ENCODE results near the gene USO1. TPM values are rescaled to one million over a fixed set of nuclear protein-coding genes. Genes with fewer than 3 reads are reported as not detected.
"Not testable (repeated sequence)": the region's sequence is repeated elsewhere in the genome, so short reads cannot be mapped to it uniquely, and the experiment has no call there.

Gene USO1
- total RNA-seq, 3 donors from 2014 or later: 44.3 to 65.8 (median 55.9) TPM

DNA sequence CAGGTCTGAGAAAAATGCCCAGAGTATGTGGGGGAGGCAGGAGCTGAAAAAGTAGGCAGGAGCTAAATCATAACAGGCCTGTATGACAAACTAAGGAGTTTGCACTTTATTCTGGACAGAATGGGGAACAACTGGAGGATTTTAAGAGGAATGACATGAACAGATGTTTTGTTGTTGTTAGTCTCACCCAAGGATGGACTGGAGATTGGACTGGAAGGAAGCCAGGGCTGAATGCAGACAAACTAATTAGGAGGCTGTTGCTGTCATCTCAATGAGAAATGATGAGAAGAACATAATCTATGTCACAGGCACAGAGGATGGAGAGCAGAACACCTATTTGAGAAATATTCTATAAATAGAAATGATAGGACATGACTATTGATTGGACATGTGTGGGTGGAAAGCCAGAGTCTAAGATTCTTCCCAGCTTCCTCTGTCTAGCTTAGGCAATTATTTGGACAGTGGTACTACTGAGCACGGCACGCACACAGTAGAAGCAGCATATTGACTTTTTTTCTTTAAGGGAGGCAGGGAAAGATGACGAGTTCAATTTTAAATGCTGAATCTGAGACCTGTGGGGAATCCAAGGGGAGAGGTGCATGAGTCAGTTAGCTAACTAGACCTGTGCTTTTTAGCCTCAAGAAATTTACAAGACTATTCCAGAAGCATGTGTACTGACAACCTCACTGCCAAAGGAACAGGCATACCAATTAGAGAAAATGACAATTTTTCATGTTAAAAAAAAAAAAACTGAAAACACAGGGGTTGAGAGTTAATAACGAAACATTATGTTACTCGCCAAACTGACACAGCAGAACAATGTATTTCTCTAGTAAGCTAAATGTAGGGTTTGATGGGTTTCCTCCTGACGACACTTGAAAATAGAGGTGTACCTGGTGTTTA is 963 bp upstream of the USO1 start:
- no peaks in the 10 kb centered on the region for H3K36me3 ChIP-seq (ENCODE audit: low read depth)
- TF ChIP-seq, protein P1, sequence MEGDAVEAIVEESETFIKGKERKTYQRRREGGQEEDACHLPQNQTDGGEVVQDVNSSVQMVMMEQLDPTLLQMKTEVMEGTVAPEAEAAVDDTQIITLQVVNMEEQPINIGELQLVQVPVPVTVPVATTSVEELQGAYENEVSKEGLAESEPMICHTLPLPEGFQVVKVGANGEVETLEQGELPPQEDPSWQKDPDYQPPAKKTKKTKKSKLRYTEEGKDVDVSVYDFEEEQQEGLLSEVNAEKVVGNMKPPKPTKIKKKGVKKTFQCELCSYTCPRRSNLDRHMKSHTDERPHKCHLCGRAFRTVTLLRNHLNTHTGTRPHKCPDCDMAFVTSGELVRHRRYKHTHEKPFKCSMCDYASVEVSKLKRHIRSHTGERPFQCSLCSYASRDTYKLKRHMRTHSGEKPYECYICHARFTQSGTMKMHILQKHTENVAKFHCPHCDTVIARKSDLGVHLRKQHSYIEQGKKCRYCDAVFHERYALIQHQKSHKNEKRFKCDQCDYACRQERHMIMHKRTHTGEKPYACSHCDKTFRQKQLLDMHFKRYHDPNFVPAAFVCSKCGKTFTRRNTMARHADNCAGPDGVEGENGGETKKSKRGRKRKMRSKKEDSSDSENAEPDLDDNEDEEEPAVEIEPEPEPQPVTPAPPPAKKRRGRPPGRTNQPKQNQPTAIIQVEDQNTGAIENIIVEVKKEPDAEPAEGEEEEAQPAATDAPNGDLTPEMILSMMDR (IDR thresholded peaks at IDR 0.05): no peak
- no peak for DNase-seq
- ATAC-seq: no peak
- intact Hi-C loops (cut with DNase I, micrococcal nuclease): loop anchor here in 1 of 2 donors (5.0 kb wide), 1 partner anchor 51 kb away; the partner anchor contains the start of gene G3BP2
- no peaks in the 10 kb centered on the region for H3K9me3 ChIP-seq
- peak overlapping the region; percentile 83 for H3K4me3 ChIP-seq
- H3K4me1 ChIP-seq (ENCODE audit: low read depth): peaks cover 28% of the 10 kb centered on the region

DNA sequence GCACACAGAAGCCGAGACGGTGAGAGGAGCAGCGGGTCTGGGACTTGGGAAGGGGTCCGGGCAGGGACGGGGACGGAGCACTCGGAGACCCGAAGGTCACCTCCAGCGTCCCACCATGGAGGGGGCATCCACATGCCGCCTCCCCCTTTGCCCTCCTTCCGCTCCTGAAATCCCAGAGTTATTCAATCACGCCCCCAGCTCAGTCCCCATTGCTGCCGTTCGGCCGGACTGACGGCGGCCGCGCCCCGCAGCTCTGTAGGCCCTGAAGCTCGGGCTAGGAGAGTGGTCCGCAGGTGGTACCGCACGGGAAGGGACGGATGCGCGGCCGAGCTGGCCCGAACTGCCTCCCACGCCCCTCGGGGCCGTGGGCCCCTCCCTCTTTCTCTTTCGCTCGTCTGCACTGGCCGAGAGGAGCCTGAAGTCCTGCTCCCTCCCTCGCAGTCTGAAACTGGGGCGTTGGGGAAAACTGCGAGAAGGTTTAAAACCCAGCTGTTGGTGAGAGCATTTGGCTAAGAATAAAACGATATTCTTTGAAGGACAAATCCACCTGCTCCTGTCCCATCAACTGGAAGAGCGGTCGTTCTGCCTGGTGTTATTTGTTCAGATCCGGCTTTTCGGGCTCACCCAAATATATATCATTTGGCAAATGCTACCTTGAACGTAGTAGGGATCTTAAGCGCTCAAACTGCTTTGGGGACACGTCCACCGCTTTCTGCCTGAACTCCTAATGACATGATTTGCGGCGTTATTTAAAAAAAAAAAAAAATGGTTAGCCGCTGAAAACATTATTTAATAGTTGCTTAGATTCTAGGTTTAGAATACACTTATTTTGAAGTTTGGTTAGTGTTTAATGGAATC is 719 bp downstream of the USO1 start:
- TF ChIP-seq, protein P1 (IDR thresholded peaks at IDR 0.05): no peak
- H3K36me3 ChIP-seq (ENCODE audit: low read depth): no peaks in the 10 kb centered on the region
- peak; percentile 74 for ATAC-seq
- peak overlapping the region; percentile 83 for H3K4me3 ChIP-seq
- no peaks in the 10 kb centered on the region for H3K9me3 ChIP-seq
- H3K4me1 ChIP-seq (ENCODE audit: low read depth): peaks cover 28% of the 10 kb centered on the region
- peak; percentile 77 to 86 (median 83) for DNase-seq
- intact Hi-C loops (cut with DNase I, micrococcal nuclease): loop anchor here in 1 of 2 donors (5.0 kb wide), 1 partner anchor 53 kb away; the partner anchor contains the start of gene G3BP2

DNA sequence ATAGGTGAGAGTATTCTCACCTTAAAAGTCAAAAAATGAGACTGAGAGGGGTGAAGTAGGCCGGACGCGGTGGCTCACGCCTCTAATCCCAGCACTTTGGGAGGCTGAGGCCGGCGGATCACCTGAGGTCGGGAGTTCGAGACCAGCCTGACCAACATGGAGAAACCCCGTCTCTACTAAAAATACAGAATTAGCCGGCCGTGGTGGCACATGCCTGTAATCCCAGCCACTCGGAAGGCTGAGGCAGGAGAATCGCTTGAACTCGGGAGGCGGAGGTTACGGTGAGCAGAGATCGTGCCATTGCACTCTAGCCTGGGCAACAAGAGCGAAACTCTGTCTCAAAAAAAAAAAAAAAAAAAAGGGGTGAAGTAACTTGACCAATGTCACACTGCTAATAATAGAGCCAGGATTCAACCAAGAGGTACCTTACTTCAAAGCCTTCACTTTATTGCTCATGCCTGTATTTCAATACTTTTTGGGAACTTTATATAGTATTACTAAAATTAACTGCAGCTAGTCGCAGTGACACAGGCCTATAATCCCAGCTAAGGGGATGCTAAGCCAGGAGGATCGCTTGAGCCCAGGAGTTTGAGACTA is 1.7 kb downstream of the USO1 start:
- peaks cover 28% of the 10 kb centered on the region for H3K4me1 ChIP-seq (ENCODE audit: low read depth)
- H3K4me3 ChIP-seq; H3K36me3 ChIP-seq (ENCODE audit: low read depth); intact Hi-C loops (cut with DNase I, micrococcal nuclease); ATAC-seq; DNase-seq; H3K9me3 ChIP-seq: not testable (repeated sequence)

DNA sequence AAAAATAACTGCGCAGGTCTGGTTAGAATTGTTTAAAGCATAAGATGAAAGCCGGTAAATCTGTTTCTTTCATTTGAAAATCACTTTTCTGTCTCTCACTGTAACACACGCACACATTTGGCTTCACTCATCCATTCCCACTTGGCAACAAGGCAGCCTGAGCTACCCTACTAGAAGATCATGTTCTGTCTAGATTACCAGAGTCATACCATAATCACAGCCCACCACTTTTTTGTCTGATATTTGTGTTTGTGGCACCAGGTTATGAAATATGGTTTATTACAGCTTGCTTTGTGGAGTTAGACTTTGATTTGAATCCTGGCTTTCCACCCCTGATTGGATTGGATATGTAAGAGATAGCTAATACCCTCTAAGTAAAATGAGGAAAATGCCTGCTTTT is 2.2 kb downstream of the USO1 start:
- Histone ChIP-seq H3K9me3 (no peaks in the 10 kb centered on the region), H3K4me3 (no peak overlapping the region), H3K4me1 (ENCODE audit: low read depth) (peaks cover 28% of the 10 kb centered on the region), H3K36me3 (ENCODE audit: low read depth) (no peaks in the 10 kb centered on the region)
- no peak for ATAC-seq
- DNase-seq: no peak
- TF ChIP-seq, protein P1 (IDR thresholded peaks at IDR 0.05): no peak
- intact Hi-C loops (cut with DNase I, micrococcal nuclease): no loop called here

DNA sequence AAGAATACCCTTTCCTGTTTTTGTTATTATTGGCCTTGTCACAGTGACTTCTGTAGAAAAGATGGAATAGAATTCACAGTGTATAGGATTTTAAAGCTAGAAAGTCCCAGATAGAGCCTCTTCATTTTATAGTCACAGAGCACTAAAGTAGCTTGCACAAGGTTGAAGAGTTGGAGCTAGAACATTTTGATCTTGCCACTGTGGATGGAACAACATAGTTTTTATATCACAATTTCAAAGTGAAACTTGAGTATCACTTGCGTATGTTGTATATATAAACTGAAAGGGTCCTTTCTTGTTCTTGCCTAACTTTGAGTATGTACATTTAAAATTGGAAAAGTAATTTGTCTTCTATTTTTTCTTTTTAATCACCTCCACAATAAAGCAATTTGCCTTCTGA is 2.7 kb downstream of the USO1 start:
- ATAC-seq (no peak), DNase-seq (no peak)
- intact Hi-C loops (cut with DNase I, micrococcal nuclease): no loop called here
- Histone ChIP-seq H3K36me3 (ENCODE audit: low read depth) (no peaks in the 10 kb centered on the region), H3K9me3 (no peaks in the 10 kb centered on the region), H3K4me1 (ENCODE audit: low read depth) (peaks cover 28% of the 10 kb centered on the region), H3K4me3 (no peak overlapping the region)
- TF ChIP-seq, protein P1 (IDR thresholded peaks at IDR 0.05): no peak
